ENCODE results near the gene ECEL1. TPM values are rescaled to one million over a fixed set of nuclear protein-coding genes. Genes with fewer than 3 reads are reported as not detected.

ECEL1 gene
- total RNA-seq, 1 donor from 2014 or later = not detected

GRCh38 chr2:232502911-232503808, 15.5 kb upstream of the ECEL1 start:
- Mint-ChIP-seq H3K4me1 (ENCODE audit: low read depth) (peaks cover 5% of the 10 kb centered on the region), H3K9me3 (no peaks in the 10 kb centered on the region), H3K27ac (no peak overlapping the region), H3K27me3 (ENCODE audit: insufficient read depth) (peaks cover 50% of the 10 kb centered on the region), H3K36me3 (ENCODE audit: low read depth) (no peaks in the 10 kb centered on the region), H3K4me3 (peak overlapping the region; percentile 45)
- no peak for DNase-seq (ENCODE audit: low spot score)
- intact Hi-C loops (cut with micrococcal nuclease) = no loop called here

GRCh38 chr2:232502511-232502910, 14.9 kb upstream of the ECEL1 start:
- Mint-ChIP-seq H3K27me3 (ENCODE audit: insufficient read depth) (peaks cover 46% of the 10 kb centered on the region), H3K36me3 (ENCODE audit: low read depth) (no peaks in the 10 kb centered on the region), H3K4me3 (peak overlapping the region; percentile 78), H3K27ac (peak overlapping the region; percentile 79), H3K9me3 (no peaks in the 10 kb centered on the region), H3K4me1 (ENCODE audit: low read depth) (peaks cover 5% of the 10 kb centered on the region)
- DNase-seq (ENCODE audit: low spot score) = no peak
- intact Hi-C loops (cut with micrococcal nuclease) = no loop called here

- Mint-ChIP-seq H3K4me3 (no peak overlapping the region), H3K9me3 (no peaks in the 10 kb centered on the region), H3K36me3 (ENCODE audit: low read depth) (no peaks in the 10 kb centered on the region), H3K4me1 (ENCODE audit: low read depth) (peaks cover 5% of the 10 kb centered on the region), H3K27ac (no peak overlapping the region), H3K27me3 (ENCODE audit: insufficient read depth) (peaks cover 44% of the 10 kb centered on the region)
- no peak for DNase-seq (ENCODE audit: low spot score)
- intact Hi-C loops (cut with micrococcal nuclease) = no loop called here
Observed at GRCh38 chr2:232501794-232502390, 14.3 kb upstream of the ECEL1 start.

- Mint-ChIP-seq H3K36me3 (ENCODE audit: low read depth) (no peaks in the 10 kb centered on the region), H3K4me1 (ENCODE audit: low read depth) (peaks cover 5% of the 10 kb centered on the region), H3K27ac (no peak overlapping the region), H3K9me3 (no peaks in the 10 kb centered on the region), H3K27me3 (ENCODE audit: insufficient read depth) (peaks cover 44% of the 10 kb centered on the region), H3K4me3 (no peak overlapping the region)
- no peak for DNase-seq (ENCODE audit: low spot score)
- intact Hi-C loops (cut with micrococcal nuclease) = no loop called here
Observed at GRCh38 chr2:232501331-232501771, 13.7 kb upstream of the ECEL1 start.

- no peaks in the 10 kb centered on the region for H3K36me3 Mint-ChIP-seq (ENCODE audit: low read depth)
- H3K27ac Mint-ChIP-seq = no peak overlapping the region
- no peak for DNase-seq (ENCODE audit: low spot score)
- no peaks in the 10 kb centered on the region for H3K9me3 Mint-ChIP-seq
- intact Hi-C loops (cut with micrococcal nuclease) = no loop called here
- H3K27me3 Mint-ChIP-seq (ENCODE audit: insufficient read depth) = peaks cover 23% of the 10 kb centered on the region
- no peaks in the 10 kb centered on the region for H3K4me1 Mint-ChIP-seq (ENCODE audit: low read depth)
- no peak overlapping the region for H3K4me3 Mint-ChIP-seq
Observed at GRCh38 chr2:232498452-232498851, 10.8 kb upstream of the ECEL1 start.

GRCh38 chr2:232497348-232497747, 9.7 kb upstream of the ECEL1 start:
- Mint-ChIP-seq H3K4me3 (no peak overlapping the region), H3K27me3 (ENCODE audit: insufficient read depth) (peaks cover 19% of the 10 kb centered on the region), H3K36me3 (ENCODE audit: low read depth) (no peaks in the 10 kb centered on the region), H3K4me1 (ENCODE audit: low read depth) (no peaks in the 10 kb centered on the region), H3K9me3 (no peaks in the 10 kb centered on the region), H3K27ac (no peak overlapping the region)
- intact Hi-C loops (cut with micrococcal nuclease) = no loop called here
- no peak for DNase-seq (ENCODE audit: low spot score)

GRCh38 chr2:232496501-232497270, 9.1 kb upstream of the ECEL1 start:
- peaks cover 14% of the 10 kb centered on the region for H3K27me3 Mint-ChIP-seq (ENCODE audit: insufficient read depth)
- no peaks in the 10 kb centered on the region for H3K4me1 Mint-ChIP-seq (ENCODE audit: low read depth)
- no peak for DNase-seq (ENCODE audit: low spot score)
- no peak overlapping the region for H3K27ac Mint-ChIP-seq
- no peak overlapping the region for H3K4me3 Mint-ChIP-seq
- intact Hi-C loops (cut with micrococcal nuclease) = no loop called here
- H3K36me3 Mint-ChIP-seq (ENCODE audit: low read depth) = no peaks in the 10 kb centered on the region
- no peaks in the 10 kb centered on the region for H3K9me3 Mint-ChIP-seq

DNA sequence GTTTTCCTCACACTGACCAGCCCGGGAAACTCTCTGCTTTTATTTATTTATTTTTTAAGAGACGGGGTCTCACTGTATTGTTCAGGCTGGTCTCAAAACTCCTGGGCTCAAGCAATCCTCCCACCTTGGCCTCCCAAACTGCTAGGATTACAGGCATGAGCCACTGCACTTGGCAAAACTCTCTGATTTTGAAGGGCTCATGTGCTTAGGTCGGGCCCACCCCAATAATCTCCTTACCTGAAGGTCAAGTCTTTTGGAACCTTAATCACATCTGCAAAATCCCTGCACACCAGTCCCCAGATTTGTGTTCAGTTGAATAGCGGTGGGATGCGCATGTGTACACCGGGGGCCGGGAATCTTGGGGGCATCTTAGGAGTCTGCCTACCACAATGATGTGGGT, 7.7 kb upstream of the ECEL1 start:
- H3K27me3 Mint-ChIP-seq (ENCODE audit: insufficient read depth) = peaks cover 11% of the 10 kb centered on the region
- H3K27ac Mint-ChIP-seq = no peak overlapping the region
- no peak overlapping the region for H3K4me3 Mint-ChIP-seq
- no peak for DNase-seq (ENCODE audit: low spot score)
- H3K4me1 Mint-ChIP-seq (ENCODE audit: low read depth) = no peaks in the 10 kb centered on the region
- H3K9me3 Mint-ChIP-seq = no peaks in the 10 kb centered on the region
- intact Hi-C loops (cut with micrococcal nuclease) = no loop called here
- H3K36me3 Mint-ChIP-seq (ENCODE audit: low read depth) = no peaks in the 10 kb centered on the region

GRCh38 chr2:232494542-232494941, 6.9 kb upstream of the ECEL1 start:
- intact Hi-C loops (cut with micrococcal nuclease) = no loop called here
- Mint-ChIP-seq H3K27ac (no peak overlapping the region), H3K9me3 (no peaks in the 10 kb centered on the region), H3K4me1 (ENCODE audit: low read depth) (no peaks in the 10 kb centered on the region), H3K4me3 (no peak overlapping the region), H3K27me3 (ENCODE audit: insufficient read depth) (peaks cover 9% of the 10 kb centered on the region), H3K36me3 (ENCODE audit: low read depth) (no peaks in the 10 kb centered on the region)
- no peak for DNase-seq (ENCODE audit: low spot score)

- no peak overlapping the region for H3K27ac Mint-ChIP-seq
- peaks cover 16% of the 10 kb centered on the region for H3K27me3 Mint-ChIP-seq (ENCODE audit: insufficient read depth)
- no peaks in the 10 kb centered on the region for H3K36me3 Mint-ChIP-seq (ENCODE audit: low read depth)
- no peaks in the 10 kb centered on the region for H3K9me3 Mint-ChIP-seq
- intact Hi-C loops (cut with micrococcal nuclease) = no loop called here
- no peak overlapping the region for H3K4me3 Mint-ChIP-seq
- DNase-seq (ENCODE audit: low spot score) = no peak
- no peaks in the 10 kb centered on the region for H3K4me1 Mint-ChIP-seq (ENCODE audit: low read depth)
Observed at GRCh38 chr2:232493701-232494474, 6.3 kb upstream of the ECEL1 start.

DNA sequence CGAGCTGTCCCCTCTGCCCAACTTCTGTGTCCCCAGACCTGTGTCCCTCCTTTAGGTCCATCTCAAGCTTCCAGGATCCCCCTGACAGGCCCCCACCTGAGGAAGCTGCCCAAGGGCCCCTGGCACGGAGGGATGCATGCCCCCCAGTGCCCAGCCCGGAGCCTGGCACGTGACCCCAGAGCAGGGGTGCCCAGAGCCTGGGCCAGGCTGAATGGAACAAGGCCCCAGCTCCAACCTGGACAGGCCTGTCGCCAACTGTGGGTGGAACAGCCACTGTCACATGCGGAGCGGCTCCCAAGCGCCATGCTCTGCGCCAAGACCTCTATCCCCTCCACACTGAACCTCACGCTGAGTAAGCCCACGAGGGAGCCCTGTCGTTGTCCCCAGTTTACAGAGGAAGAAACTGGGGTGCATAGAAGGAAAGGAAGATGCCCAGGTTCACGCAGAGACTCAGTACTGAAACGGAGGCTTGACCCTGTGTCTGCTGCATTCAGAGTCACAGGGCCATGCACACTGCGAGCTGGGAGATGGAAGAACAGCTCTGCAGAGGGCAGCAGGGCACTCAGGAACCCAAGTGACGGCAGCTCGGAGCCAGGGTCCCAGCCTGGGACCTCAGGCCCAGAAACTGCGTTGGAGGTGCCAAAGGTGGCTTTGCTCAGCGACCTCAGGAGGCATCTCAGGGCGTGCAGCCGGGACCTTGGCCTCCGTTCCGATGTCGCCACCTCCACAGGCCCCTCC, 5.5 kb upstream of the ECEL1 start:
- H3K4me1 Mint-ChIP-seq (ENCODE audit: low read depth) = no peaks in the 10 kb centered on the region
- no peaks in the 10 kb centered on the region for H3K36me3 Mint-ChIP-seq (ENCODE audit: low read depth)
- no peak for DNase-seq (ENCODE audit: low spot score)
- H3K27ac Mint-ChIP-seq = no peak overlapping the region
- peaks cover 23% of the 10 kb centered on the region for H3K27me3 Mint-ChIP-seq (ENCODE audit: insufficient read depth)
- no peaks in the 10 kb centered on the region for H3K9me3 Mint-ChIP-seq
- no peak overlapping the region for H3K4me3 Mint-ChIP-seq
- intact Hi-C loops (cut with micrococcal nuclease) = no loop called here

DNA sequence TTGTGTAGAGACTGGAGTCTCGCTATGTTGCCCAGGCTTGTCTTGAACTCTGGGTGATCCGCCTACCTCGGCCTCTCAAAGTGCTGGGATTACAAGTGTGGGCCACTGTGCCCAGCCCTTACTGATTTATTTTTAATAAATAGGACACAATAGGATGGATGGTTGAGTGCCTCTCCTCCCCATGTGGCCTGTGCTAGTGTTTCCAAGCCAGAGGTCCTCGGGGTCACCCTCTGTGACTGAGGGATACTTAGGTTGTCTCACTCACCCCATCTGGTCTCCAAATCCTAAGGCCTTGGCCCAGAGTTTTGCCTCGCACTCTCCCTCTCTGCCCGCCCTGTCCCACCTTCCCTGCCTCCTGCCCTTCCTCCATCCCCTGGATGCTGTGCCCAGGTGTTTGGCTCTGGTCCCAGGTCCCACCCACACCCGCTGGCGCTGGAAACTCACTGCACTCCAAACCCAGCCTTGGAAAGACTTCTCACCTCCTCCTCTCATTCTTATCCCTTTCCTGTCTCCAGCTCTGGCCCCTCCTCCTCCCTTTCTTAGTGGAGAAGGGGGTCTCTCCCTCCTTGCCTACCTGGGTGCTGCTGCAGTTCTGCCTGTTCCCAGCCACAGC, 4.7 kb upstream of the ECEL1 start:
- intact Hi-C loops (cut with micrococcal nuclease) = no loop called here
- Mint-ChIP-seq H3K27ac (no peak overlapping the region), H3K36me3 (ENCODE audit: low read depth) (no peaks in the 10 kb centered on the region), H3K9me3 (no peaks in the 10 kb centered on the region), H3K27me3 (ENCODE audit: insufficient read depth) (peaks cover 23% of the 10 kb centered on the region), H3K4me3 (no peak overlapping the region), H3K4me1 (ENCODE audit: low read depth) (no peaks in the 10 kb centered on the region)
- DNase-seq (ENCODE audit: low spot score) = no peak
